HG02588 (cell line): ENCODE data around the gene MPDU1.
"Not testable (repeated sequence)": the region's sequence is repeated elsewhere in the genome, so short reads cannot be mapped to it uniquely, and the experiment has no call there.

Experiments used
- ATAC-seq: cut with Tn5 transposase; IDR thresholded peaks from one replicate; pipeline ENCODE4 v1.9.1; 2021; ENCODE audit warnings: mild to moderate bottlenecking, moderate library complexity; ENCODE audit not compliant: unreplicated experiment

The MPDU1 gene

DNA sequence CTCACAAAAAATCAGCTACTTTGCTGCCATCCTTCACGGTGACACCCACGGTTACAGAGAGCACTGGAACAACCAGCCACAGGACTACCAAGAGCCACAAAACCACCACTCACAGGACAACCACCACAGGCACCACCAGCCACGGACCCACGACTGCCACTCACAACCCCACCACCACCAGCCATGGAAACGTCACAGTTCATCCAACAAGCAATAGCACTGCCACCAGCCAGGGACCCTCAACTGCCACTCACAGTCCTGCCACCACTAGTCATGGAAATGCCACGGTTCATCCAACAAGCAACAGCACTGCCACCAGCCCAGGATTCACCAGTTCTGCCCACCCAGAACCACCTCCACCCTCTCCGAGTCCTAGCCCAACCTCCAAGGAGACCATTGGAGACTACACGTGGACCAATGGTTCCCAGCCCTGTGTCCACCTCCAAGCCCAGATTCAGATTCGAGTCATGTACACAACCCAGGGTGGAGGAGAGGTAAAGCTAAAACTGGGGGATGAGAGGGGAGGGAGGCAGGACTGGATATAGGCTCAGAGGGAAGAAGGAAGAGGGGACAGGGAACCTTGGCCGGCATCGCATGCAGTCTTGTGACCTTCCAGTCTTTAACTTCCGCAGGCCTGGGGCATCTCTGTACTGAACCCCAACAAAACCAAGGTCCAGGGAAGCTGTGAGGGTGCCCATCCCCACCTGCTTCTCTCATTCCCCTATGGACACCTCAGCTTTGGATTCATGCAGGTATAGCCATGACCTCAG is 3.6 kb upstream of the MPDU1 start:
- ATAC-seq = no peak

DNA sequence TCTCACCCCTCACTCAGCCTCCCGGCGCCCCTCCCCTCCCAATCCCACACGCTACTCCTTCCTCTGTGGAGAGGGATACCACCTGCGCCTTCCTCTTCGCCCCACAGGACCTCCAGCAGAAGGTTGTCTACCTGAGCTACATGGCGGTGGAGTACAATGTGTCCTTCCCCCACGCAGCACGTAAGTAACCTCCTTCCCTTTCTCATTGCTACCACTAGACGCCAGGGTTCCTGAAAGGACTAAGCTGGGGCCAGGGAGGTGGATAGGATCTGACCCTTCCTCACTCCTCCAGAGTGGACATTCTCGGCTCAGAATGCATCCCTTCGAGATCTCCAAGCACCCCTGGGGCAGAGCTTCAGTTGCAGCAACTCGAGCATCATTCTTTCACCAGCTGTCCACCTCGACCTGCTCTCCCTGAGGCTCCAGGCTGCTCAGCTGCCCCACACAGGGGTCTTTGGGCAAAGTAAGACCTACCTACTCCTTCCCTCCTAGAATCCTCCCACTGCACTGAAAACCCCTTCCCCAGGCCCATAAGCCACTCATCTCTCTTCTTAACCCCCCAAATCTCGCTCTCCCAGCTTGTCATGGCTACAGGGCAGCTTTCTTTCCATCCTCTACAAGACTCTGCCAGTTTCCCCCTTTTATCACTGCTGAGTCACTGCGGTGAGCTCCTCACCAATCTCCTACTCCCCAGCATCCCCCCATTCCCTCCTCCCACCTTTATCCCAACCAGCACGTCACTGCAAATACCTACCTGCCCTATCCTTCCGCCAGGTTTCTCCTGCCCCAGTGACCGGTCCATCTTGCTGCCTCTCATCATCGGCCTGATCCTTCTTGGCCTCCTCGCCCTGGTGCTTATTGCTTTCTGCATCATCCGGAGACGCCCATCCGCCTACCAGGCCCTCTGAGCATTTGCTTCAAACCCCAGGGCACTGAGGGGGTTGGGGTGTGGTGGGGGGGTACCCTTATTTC is 2.8 kb upstream of the MPDU1 start:
- ATAC-seq = no peak

DNA sequence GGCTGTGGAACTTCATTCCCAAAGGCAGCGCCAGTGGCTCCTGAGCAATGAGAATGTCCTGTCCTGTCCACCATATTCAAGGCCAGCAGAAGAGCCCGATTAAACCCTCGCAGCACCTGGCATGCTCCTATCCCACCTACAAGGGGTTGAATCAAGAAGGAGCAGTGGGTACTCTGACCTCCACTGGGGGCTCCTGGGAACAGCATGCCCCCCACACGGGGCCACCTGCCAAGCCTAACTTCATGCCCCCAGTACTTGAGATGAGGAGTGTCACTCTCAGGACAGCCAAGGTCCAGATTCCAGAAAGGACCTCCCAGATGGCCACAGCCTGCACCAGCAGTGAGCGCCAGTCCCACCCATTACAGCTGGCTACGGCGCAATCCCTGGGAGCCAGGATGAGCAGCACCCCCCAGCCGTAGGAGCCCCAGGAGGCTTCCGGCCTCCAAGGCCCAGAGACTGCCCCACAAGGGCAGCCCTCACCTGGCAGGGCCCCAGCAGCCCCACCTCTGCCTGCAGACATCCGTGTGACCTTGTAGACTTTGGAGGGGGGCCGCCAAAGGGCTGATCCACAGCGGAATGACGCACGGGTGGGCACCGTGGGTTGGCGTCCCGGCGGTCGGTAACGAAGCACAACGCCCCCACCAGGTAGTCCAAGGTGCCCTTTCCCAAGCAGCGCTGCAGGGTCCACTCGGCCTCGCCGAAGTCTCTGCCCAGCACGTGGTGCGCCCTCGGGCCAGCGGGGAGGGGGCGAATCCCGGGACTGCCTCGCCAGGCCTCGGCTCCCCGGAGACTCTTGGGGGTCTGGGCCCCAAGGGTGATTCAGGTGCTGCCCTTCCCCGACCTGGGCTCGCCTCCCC is 1.0 kb upstream of the MPDU1 start:
- no peak for ATAC-seq

DNA sequence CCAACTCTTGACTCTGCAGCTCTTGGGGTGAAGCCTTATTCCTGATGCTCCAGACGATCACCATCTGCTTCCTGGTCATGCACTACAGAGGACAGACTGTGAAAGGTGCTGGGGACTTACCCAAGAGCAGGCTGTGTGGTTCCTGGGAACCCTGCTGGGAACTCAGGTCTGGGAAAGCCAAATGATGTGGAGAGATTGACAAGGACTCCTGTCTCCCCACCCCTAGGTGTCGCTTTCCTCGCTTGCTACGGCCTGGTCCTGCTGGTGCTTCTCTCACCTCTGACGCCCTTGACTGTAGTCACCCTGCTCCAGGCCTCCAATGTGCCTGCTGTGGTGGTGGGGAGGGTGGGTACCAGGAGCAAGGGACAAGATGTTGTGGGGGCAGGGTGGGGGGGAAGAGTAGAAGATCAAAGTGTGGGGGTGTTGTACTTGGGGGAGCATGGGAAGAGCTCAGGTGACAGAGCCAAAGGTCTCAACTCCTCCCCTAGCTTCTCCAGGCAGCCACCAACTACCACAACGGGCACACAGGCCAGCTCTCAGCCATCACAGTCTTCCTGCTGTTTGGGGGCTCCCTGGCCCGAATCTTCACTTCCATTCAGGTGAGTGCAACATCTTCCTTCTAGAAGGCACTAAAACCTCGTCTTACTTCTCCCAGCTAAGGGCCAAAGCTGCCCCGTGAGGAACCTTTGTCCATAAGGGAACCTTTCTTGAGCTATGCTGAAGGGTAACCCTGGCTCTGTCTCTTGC is 3.2 kb downstream of the MPDU1 start:
- ATAC-seq = no peak

DNA sequence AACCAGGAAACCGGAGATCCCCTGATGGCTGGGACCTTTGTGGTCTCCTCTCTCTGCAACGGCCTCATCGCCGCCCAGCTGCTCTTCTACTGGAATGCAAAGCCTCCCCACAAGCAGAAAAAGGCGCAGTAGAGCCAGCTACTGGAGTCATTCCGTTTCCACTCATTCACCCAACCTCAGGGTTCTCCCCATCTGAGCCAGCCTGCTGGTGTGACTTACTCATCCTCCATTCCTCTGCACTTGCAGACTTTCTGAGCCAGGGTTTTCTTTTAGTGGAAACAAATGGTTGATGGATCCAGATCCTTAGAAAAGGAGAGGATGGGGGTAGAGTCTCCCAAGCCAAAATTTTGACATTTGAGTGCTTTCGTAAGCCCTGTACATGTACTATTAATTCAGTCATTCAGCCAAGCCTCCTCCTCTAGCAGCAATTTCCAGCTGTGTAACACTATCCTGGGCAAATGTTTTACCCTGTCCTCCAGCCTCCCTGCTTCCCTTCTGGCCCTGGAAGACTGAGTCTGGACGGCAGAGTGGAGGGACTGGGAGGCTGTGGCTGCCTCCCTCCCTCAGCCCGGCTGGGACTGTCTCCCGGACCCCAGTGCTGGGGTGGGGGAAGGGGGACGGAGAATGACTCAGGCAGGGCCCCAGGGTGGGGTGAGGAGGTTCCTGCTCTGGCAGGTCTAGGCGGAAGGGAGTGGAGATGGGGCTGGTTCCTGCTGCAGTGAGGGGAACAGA is 3.9 kb downstream of the MPDU1 start:
- no peak for ATAC-seq

DNA sequence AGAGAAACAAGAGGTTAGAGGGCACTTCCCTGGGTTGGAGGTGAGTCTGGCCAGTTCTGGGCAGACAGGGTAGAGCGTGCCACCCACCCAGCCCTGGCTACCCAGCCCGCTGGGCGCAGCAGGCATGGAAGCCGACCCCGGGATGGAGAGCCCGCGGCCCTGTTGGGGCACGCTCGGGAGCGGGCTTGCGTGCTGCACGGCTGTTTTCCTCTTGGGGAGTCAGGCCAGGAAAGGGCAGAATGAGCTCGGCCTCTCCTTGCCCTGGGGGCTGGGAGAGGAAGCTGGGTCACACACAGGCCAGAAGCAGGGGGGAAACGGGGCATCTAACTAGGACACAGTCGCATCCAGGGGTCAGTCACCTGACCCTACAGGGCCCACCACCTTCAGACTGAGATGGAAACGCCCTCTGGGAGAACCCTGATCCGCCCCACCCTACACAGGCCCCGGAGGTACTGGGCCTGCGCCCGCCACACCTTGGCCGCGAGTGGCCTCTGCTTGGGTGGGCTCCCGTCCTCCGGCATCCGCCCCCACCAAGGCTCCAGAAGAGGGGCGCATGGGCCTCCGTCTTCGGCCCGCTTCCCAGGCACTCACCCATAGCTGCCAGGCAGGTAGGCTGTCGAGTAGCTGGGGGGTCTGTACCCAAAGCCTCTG is 5.0 kb downstream of the MPDU1 start:
- no peak for ATAC-seq

DNA sequence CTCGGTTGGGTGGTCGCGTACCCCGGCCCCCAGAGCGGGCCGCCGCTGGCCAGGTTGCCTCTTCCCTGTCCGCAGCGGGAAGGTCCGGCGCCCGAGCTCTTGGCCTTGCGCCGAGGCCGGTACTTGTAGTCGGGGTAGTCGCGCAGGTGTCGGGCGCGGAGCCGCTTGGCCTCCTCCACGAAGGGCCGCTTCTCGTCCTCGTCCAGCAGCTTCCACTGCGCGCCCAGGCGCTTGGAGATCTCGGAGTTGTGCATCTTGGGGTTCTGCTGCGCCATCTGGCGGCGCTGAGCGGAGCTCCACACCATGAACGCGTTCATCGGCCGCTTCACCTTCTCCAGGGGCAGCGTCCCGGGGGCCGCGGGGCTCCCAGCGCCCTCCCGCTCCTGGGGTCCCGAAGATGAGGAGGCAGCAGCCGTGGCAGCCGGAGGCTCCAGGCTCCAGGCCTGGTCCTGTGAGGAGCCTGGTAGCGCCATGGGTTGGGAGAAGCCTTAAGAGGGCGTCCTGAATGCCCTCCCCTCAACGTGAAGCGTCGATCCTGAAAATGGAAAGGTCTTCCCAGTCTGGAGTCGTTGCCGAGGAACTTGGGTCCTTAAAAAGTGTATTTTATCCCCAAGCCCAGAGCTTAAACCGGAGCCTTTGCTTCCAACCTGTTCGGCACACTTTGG is 5.7 kb downstream of the MPDU1 start:
- no peak for ATAC-seq

DNA sequence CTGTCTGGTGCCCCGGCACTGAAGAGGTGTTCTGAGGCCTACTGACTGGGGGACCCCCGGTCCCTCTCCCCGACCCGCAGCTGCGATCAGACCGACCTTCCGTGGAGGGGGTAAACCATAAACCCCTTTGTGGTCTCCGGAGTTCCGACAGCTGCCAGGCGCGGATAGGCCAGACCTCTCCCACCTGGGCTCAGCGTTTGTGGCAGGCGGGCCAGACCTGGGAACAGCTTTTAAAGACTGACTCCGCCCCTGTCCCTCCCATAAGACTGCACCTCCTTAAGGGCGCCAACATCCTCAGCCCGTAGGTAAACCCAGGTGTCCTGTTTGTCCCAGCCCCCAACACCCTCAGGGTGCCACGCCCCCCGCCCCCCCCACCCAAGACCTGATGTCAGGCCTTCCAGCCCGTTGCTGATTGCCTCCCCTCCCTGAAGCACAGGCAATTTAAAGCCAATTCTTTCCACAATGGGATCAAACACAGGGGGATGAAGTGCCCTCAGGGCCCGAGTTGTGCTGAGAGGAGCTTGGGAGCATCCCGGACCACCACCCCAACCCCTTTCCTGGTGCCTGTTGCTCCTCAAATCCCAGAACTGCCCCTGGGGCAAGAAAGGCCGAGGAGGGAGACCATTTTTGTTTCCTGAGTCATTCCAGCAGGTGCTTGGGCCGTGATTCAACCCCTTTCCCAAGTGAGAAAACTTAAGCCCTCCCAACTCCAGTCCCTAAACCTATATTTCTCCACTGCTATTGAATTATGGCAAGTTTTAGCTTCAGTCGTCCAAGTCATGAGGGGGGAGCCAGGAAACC is 6.4 kb downstream of the MPDU1 start, which contains the start of gene SOX15:
Gene SOX15, minus strand, starts transcription at position 204 of the 801 bp plus-strand sequence. CDS start 418 bp downstream, outside the sequence.
- ATAC-seq = no peak

DNA sequence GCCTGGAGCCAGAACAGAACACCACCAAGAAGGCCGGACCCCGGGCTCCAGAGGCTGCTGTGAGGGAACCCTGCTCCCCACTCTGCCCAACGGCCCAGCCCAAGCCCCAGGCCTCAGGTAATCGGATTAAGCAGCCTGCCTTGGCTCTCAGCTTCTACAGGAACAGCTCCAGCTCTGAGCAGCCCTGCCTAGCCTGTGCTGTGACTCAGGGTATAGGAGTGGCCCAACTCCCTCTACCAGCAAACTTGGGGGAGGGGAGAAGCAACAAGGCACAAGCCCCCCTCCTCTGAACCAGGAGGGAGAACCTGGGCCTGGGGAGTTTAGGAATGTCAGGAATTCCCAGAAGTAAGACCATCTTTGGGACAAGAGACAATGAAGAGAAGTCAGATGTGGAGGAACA is 7.1 kb downstream of the MPDU1 start:
- ATAC-seq = no peak

DNA sequence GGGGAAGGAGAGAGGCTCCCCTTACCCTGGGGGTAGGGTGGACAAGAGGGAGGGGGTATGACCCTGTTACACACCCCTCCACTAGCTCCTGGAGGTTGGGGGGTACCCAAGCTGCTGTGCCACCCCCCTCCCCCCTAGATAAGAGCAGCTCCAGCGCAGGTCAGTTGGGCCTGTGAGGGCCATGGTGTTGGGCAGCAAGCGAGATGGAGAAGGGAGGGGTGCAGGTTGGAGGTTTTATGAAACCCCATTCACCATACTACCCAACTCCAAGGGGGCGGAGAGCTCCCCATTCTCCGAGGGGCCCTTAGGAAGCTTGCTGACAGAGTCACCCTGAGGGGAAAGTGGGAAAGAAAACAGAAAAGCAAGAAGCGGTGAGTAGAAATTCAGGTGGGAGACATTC is 7.9 kb downstream of the MPDU1 start:
- ATAC-seq = no peak

DNA sequence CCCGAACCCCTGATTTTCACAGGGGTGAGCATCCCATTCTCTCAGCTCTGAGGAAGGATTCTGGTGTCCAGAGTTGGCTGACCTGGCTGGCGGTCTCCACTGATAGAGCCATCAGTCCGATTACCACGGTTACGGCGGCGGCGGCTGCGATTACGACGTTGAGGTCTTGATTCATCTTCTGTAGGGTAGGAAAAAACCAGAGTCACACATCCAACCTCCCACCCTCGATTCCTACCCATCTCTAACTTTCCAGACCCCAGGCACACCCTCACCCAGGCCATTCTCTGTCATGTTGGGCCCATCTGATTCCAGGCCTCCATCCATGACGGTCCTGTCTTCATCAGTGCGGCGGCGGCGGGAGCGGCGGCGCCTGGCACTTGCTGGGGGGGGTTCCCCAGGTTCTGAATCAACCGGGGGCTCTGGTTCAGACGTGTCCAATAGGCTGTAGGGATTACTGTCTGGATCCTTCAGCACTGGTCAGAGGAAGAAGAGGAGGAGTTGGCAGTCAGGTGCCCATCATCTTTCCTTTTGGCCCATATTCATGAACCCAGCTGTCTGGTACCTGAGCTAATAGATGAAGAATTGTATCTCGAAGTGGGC is 8.9 kb downstream of the MPDU1 start:
- ATAC-seq = no peak

DNA sequence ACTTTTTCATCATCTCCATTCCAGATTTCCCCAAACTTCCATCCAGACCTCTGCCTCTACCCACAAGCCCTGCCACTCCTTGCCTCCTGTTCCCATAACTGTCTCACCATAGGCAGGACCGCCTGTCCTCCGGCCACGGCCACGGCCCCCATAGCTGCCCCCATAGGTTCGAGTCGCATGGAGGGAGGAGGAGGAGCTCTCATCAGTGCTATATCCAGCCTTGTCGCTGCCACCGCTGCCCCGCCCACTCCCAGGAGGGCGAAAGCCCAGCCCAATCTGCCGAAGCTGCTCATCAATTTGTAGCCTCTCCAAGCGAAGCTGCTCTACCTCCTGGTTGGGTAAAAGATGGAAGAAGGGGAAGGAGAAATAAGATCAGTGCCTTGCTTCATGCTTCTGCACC is 9.6 kb downstream of the MPDU1 start:
- ATAC-seq = no peak

DNA sequence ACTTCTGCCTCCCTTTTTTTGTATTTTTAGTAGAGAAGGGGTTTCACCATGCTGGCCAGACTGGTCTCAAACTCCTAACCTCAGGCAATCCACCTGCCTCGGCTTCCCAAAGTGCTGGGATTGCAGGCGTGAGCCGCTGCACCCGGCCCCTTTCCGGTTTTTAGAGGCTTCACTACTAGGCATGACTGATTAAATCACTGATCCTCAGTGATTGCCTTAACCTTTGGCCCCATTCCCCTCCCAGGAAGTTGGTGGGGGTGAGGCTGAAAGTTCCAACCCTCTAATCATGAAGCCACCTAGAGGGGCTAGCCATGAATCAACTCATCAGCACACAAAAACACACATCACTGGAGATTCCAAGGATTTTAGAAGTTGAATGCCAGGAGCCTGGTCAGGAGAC is 13.9 kb downstream of the MPDU1 start:
- ATAC-seq = not testable (repeated sequence)

DNA sequence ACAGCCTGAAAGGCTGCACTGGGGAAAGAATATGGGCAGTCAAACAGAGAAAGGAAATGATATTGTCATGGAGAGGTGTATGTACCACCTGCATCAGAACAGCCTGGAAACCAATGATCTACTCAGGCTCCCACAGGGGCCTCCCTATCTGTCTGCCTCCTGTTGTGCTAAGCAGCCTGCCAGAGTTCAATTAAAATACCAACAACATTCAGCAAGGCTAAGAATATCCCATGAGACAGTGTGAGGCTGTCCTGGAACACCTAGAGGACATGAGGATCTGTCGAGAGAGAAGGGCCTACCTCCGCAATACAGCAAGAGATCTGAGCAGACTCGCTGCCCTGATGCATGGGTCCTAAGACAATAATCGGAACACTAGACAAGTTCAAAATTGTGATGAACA is 22.6 kb downstream of the MPDU1 start:
- no peak for ATAC-seq

DNA sequence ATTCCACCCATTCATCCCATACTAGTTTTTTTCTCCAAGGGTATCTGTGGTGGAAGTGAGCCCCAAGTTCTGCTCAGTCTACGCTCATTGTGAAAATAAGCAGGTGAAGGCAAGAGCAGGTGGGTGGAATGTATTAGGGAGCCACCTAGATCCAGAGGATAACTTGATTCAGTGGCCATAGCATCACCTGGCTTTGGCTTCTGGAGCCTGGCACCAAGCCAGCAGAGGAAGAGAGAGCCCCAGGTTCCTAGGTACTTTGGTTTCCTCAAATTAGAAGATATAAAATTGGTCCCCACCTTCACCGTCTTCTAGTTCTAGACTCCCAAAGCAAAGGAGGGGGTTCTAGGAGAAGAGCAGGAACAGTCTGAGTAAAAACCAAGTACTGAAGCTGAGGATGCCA is 27.0 kb downstream of the MPDU1 start:
- ATAC-seq = no peak

DNA sequence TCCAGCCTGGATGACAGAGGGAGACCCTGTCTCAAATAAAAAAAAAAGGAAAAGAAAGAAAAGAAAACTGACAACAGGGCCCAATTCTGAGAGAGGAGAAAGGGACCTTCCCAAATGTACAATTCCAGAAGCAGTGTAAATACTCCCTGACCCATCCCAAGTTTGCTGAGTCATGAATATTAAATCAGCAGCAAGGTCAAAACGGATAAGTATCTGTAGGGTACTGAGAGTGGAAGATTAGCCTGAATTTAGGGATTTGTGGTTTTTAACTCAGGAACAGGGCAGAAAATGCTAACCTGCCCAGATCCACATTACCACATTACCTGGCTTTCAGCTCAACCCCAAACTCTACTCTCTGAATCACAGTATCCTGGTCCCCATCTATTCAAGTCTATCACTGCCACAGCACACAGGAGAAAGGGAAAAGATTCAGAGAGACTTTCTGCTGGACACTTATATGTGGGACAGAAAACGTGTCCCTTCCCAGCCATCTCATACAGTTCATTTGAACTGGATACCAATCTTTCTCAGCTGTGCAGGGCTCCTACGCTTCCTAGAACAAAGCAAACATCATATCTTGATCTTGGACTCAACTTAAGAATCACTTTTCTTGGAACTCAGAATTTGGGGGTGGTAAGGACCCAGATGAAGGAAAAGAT is 28.1 kb downstream of the MPDU1 start:
- no peak for ATAC-seq

DNA sequence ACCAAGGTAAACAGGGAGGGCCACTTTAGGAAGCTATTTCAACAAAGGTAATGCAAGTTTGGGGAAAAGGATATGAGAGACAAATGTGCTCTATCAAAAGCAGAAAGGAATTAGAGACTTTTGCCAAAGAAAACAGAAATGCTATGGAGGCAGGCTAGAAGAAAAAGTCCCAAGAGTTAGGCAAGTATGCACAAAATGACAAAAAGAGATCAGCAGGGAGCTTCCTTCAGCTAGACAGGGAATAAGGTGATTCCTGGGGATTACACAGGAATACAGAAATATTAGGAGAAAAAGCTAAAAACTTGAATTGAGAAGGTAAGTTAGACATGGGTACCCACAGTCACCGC is 28.6 kb downstream of the MPDU1 start:
- ATAC-seq = no peak
